HepG2 (cell line): Measurements from ENCODE around the gene ODAD4. TPM values are rescaled to one million over a fixed set of nuclear protein-coding genes. Genes with fewer than 3 reads are reported as not detected.
A peak's percentile ranks its signal among the peaks of the same experiment; 100 is the strongest.

Experiments used
- ADNP ChIP-seq: sonication (generic); formaldehyde crosslinking; IDR thresholded peaks from 2 replicates; pipeline ENCODE4 v1.4.0; 2020; ENCODE audit warnings: missing genetic modification reagents
- CBX1 ChIP-seq: IDR thresholded peaks from one replicate; pipeline ENCODE4 v1.6.1; 2016; ENCODE audit warnings: antibody characterized with exemption, low read depth
- CEBPB ChIP-seq: IDR thresholded peaks from 2 replicates; pipeline ENCODE4 v1.6.1; 2011; ENCODE audit warnings: low read depth, low read length, improper control_type of control experiment, borderline replicate concordance
- IKZF5 ChIP-seq: IDR thresholded peaks from 2 replicates; pipeline ENCODE4 v1.6.1; 2018; ENCODE audit warnings: missing genetic modification reagents, mild to moderate bottlenecking, missing compliant biosample characterization
- KAT2B ChIP-seq: fragments of 150-350 bp; IDR thresholded peaks from 2 replicates; pipeline ENCODE4 v1.6.1; 2014; ENCODE audit warnings: low read depth, low read length, borderline replicate concordance
- KLF6 ChIP-seq: IDR thresholded peaks from 2 replicates; pipeline ENCODE4 v1.8.0; 2016; ENCODE audit warnings: missing biosample characterization, missing genetic modification reagents
- KMT2A ChIP-seq: sonication (generic); formaldehyde crosslinking; IDR thresholded peaks from 2 replicates; pipeline ENCODE4 v1.4.0; 2020; ENCODE audit warnings: missing genetic modification reagents
- MXI1 ChIP-seq: IDR thresholded peaks from 3 replicates; pipeline ENCODE4 v1.6.1; 2012; ENCODE audit warnings: low read depth, low read length, inconsistent platforms, borderline replicate concordance
- POLR2AphosphoS5 ChIP-seq: IDR thresholded peaks from 2 replicates; pipeline ENCODE4 v1.6.1; 2012; ENCODE audit warnings: low read depth, low read length
- POLR2G ChIP-seq: fragments of 200-400 bp; formaldehyde crosslinking; IDR thresholded peaks from 2 replicates; pipeline ENCODE4 v1.6.1; 2018; ENCODE audit warnings: mild to moderate bottlenecking, low read depth, low read length, moderate library complexity
- RFX1 ChIP-seq: fragments of 450-650 bp; IDR thresholded peaks from 2 replicates; pipeline ENCODE4 v1.6.1; 2017
- SMAD1 ChIP-seq: sonication (generic); formaldehyde crosslinking; IDR thresholded peaks from 2 replicates; pipeline ENCODE4 v1.4.0; 2020; ENCODE audit warnings: missing genetic modification reagents, low read depth, mild to moderate bottlenecking, borderline replicate concordance
- STAG1 ChIP-seq: sonication (generic); formaldehyde crosslinking; IDR thresholded peaks from 2 replicates; pipeline ENCODE4 v1.4.0; 2020; ENCODE audit warnings: missing genetic modification reagents
- TEAD2 ChIP-seq: sonication (generic); formaldehyde crosslinking; IDR thresholded peaks from 2 replicates; pipeline ENCODE4 v1.9.0; 2021; ENCODE audit warnings: missing genetic modification reagents
- ZNF274 ChIP-seq: sonication (generic); formaldehyde crosslinking; IDR thresholded peaks from 2 replicates; pipeline ENCODE4 v1.5.1; 2020; ENCODE audit warnings: mild to moderate bottlenecking, missing genetic modification reagents
- ZNF598 ChIP-seq: sonication (generic); formaldehyde crosslinking; IDR thresholded peaks from 2 replicates; pipeline ENCODE4 v1.5.1; 2020; ENCODE audit warnings: mild to moderate bottlenecking, missing genetic modification reagents, borderline replicate concordance
- ZNF713 ChIP-seq: sonication (generic); formaldehyde crosslinking; IDR thresholded peaks from 2 replicates; pipeline ENCODE4 v1.4.0; 2020; ENCODE audit warnings: mild to moderate bottlenecking, missing genetic modification reagents
- polyA plus RNA-seq, 8 experiments: library from polyadenylated mRNA; depleted of rRNA in 3 of 8; stranded (reverse) in 7 of 8; unstranded in 1 of 8; fragments of >200 nt; fragmentation: Illumina TruSeq in 4 of 8; extraction: Trizol in 4 of 8; gene quantifications; 2 replicates each; pipeline versions ENCODE4 v1.2.1 to v1.2.3, GENCODE V29; 2011 to 2016; ENCODE audit warnings: low read depth in 4 of 8, missing spikeins in 1 of 8, mixed read lengths in 1 of 8; ENCODE audit not compliant: insufficient read depth in 1 of 8
- total RNA-seq, 5 experiments: library from RNA; depleted of rRNA; stranded (reverse); fragments of >200 nt; fragmentation: Illumina TruSeq; extraction: Trizol; gene quantifications; 2 replicates each; pipeline ENCODE4 v1.2.3, GENCODE V29; 2016; ENCODE audit warnings: low read depth in 1 of 5
- TF ChIP-seq, protein P1 (sequence below): sonication (generic); formaldehyde crosslinking; IDR thresholded peaks from 2 replicates; pipeline ENCODE4 v1.8.1; 2022; ENCODE audit warnings: low read depth, mild to moderate bottlenecking, missing genetic modification reagents
- TF ChIP-seq, protein P2 (sequence below): sonication (generic); formaldehyde crosslinking; IDR thresholded peaks from 2 replicates; pipeline ENCODE4 v1.4.0; 2020; ENCODE audit warnings: mild to moderate bottlenecking, missing genetic modification reagents
- TF ChIP-seq, protein P3 (sequence below): sonication (generic); formaldehyde crosslinking; IDR thresholded peaks from 2 replicates; pipeline ENCODE4 v1.5.1; 2020; ENCODE audit warnings: missing genetic modification reagents, mild to moderate bottlenecking, borderline replicate concordance

Gene ODAD4
- total and polyA plus RNA-seq, 2 of the 13 experiments (the other 11 are each of a cell fraction or from before 2014, with no cell fraction given): 0.48 to 0.53 TPM

DNA sequence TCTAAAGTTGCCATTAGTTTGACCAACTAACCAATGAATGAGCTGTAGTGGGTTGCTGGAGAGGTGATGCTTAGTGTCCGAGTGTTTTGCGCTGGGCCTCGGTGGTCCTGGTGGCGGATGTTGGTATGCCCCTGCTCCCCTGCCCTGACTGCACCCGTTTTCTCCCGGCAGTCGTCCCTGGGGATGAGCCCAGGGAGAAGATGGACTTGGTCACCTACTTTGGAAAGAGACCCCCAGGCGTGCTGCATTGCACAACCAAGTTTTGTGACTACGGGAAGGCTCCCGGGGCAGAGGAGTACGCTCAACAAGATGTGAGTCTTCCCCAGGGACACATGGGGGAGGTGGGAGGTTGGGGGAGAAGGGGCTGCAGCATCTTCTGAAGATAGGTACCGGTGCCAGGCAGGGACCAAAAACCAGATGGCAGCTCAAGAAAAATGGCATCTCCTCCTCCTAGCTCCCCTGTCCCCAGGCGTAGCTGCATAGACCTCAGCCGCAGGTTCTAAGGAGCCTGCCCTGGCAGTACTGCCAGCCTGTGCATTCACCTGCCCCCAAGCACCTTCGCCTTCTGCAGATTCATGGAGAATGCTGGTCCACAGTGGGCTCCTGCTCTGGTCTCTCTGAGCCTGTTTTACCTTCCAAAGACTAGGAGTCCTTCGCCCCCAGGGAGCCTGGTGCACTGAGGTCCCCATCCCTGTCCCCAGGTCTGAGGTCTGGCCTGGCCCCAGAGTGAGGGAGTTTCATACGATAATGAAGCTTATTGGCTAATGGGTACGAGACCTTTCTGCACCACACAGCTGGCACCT lies 41.5 kb downstream of the ODAD4 start (continued):
- TF ChIP-seq POLR2AphosphoS5 (no peak), SMAD1 (CRISPR knock-in tag) (no peak), IKZF5 (no peak), TEAD2 (CRISPR knock-in tag) (no peak), KLF6 (no peak), ZNF713 (CRISPR knock-in tag) (no peak), ZNF274 (CRISPR knock-in tag) (no peak), KMT2A (CRISPR knock-in tag) (no peak), STAG1 (CRISPR knock-in tag) (no peak), CEBPB (peak; percentile 52), MXI1 (no peak), ZNF598 (no peak), KAT2B (no peak), RFX1 (no peak), CBX1 (no peak), POLR2G (peak; percentile 43), ADNP (no peak)
- TF ChIP-seq, protein P1, sequence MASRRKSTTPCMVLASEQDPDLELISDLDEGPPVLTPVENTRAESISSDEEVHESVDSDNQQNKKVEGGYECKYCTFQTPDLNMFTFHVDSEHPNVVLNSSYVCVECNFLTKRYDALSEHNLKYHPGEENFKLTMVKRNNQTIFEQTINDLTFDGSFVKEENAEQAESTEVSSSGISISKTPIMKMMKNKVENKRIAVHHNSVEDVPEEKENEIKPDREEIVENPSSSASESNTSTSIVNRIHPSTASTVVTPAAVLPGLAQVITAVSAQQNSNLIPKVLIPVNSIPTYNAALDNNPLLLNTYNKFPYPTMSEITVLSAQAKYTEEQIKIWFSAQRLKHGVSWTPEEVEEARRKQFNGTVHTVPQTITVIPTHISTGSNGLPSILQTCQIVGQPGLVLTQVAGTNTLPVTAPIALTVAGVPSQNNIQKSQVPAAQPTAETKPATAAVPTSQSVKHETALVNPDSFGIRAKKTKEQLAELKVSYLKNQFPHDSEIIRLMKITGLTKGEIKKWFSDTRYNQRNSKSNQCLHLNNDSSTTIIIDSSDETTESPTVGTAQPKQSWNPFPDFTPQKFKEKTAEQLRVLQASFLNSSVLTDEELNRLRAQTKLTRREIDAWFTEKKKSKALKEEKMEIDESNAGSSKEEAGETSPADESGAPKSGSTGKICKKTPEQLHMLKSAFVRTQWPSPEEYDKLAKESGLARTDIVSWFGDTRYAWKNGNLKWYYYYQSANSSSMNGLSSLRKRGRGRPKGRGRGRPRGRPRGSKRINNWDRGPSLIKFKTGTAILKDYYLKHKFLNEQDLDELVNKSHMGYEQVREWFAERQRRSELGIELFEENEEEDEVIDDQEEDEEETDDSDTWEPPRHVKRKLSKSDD (CRISPR knock-in tag): no peak
- TF ChIP-seq, protein P2, sequence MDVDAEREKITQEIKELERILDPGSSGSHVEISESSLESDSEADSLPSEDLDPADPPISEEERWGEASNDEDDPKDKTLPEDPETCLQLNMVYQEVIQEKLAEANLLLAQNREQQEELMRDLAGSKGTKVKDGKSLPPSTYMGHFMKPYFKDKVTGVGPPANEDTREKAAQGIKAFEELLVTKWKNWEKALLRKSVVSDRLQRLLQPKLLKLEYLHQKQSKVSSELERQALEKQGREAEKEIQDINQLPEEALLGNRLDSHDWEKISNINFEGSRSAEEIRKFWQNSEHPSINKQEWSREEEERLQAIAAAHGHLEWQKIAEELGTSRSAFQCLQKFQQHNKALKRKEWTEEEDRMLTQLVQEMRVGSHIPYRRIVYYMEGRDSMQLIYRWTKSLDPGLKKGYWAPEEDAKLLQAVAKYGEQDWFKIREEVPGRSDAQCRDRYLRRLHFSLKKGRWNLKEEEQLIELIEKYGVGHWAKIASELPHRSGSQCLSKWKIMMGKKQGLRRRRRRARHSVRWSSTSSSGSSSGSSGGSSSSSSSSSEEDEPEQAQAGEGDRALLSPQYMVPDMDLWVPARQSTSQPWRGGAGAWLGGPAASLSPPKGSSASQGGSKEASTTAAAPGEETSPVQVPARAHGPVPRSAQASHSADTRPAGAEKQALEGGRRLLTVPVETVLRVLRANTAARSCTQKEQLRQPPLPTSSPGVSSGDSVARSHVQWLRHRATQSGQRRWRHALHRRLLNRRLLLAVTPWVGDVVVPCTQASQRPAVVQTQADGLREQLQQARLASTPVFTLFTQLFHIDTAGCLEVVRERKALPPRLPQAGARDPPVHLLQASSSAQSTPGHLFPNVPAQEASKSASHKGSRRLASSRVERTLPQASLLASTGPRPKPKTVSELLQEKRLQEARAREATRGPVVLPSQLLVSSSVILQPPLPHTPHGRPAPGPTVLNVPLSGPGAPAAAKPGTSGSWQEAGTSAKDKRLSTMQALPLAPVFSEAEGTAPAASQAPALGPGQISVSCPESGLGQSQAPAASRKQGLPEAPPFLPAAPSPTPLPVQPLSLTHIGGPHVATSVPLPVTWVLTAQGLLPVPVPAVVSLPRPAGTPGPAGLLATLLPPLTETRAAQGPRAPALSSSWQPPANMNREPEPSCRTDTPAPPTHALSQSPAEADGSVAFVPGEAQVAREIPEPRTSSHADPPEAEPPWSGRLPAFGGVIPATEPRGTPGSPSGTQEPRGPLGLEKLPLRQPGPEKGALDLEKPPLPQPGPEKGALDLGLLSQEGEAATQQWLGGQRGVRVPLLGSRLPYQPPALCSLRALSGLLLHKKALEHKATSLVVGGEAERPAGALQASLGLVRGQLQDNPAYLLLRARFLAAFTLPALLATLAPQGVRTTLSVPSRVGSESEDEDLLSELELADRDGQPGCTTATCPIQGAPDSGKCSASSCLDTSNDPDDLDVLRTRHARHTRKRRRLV: no peak
- TF ChIP-seq, protein P3, sequence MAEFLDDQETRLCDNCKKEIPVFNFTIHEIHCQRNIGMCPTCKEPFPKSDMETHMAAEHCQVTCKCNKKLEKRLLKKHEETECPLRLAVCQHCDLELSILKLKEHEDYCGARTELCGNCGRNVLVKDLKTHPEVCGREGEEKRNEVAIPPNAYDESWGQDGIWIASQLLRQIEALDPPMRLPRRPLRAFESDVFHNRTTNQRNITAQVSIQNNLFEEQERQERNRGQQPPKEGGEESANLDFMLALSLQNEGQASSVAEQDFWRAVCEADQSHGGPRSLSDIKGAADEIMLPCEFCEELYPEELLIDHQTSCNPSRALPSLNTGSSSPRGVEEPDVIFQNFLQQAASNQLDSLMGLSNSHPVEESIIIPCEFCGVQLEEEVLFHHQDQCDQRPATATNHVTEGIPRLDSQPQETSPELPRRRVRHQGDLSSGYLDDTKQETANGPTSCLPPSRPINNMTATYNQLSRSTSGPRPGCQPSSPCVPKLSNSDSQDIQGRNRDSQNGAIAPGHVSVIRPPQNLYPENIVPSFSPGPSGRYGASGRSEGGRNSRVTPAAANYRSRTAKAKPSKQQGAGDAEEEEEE (CRISPR knock-in tag): no peak
